GM23338 (cell line): Measurements from ENCODE around the gene MAST4. TPM values are rescaled to one million over a fixed set of nuclear protein-coding genes. Genes with fewer than 3 reads are reported as not detected.

Source experiments
- ATAC-seq: fragments of 200-7000 bp; cut with Tn5 transposase; 3 replicates; pipeline ENCODE4 v1.9.1; 2020
- DNase-seq: peaks from one replicate; pipeline ENCODE4 v3.0.0-alpha.2; 2015; ENCODE audit warnings: low spot score
- H2AFZ ChIP-seq: fragments of 200-600 bp; sonication (generic); 2 replicates; pipeline ENCODE4 v1.8.0; 2016; ENCODE audit warnings: antibody characterized with exemption, mild to moderate bottlenecking, moderate library complexity
- H3F3A ChIP-seq: fragments of 200-600 bp; sonication (generic); replicated peaks from 2 replicates; pipeline ENCODE4 v1.8.0; 2017; ENCODE audit warnings: antibody characterized with exemption, mixed run types, low read depth
- H3K27ac ChIP-seq: fragments of 200-600 bp; sonication (generic); 2 replicates; pipeline ENCODE4 v1.6.1; 2016; ENCODE audit warnings: low read depth
- H3K27me3 ChIP-seq: fragments of 200-600 bp; sonication (generic); 2 replicates; pipeline ENCODE4 v1.8.0; 2016; ENCODE audit warnings: mild to moderate bottlenecking, mixed run types, moderate library complexity; ENCODE audit not compliant: insufficient read depth
- H3K36me3 ChIP-seq: fragments of 200-600 bp; sonication (generic); 2 replicates; pipeline ENCODE4 v1.8.0; 2016; ENCODE audit warnings: mild to moderate bottlenecking; ENCODE audit not compliant: insufficient read depth
- H3K4me1 ChIP-seq: fragments of 200-600 bp; sonication (generic); 2 replicates; pipeline ENCODE4 v1.8.0; 2016; ENCODE audit warnings: mild to moderate bottlenecking, moderate library complexity; ENCODE audit not compliant: insufficient read depth
- H3K4me2 ChIP-seq: fragments of 200-600 bp; sonication (generic); 2 replicates; pipeline ENCODE4 v1.7.1; 2017; ENCODE audit warnings: mixed run types
- H3K4me3 ChIP-seq: fragments of 200-600 bp; sonication (generic); 2 replicates; pipeline ENCODE4 v1.6.1; 2016; ENCODE audit warnings: mixed run types
- H3K79me2 ChIP-seq: fragments of 200-600 bp; sonication (generic); replicated peaks from 2 replicates; pipeline ENCODE4 v1.8.0; 2017; ENCODE audit warnings: mild to moderate bottlenecking; ENCODE audit not compliant: insufficient read depth
- H3K9me2 ChIP-seq: fragments of 200-600 bp; sonication (generic); 2 replicates; pipeline ENCODE4 v1.8.0; 2017; ENCODE audit not compliant: insufficient read depth
- H4K20me1 ChIP-seq: fragments of 200-600 bp; sonication (generic); replicated peaks from 2 replicates; pipeline ENCODE4 v1.8.0; 2017; ENCODE audit warnings: mild to moderate bottlenecking; ENCODE audit not compliant: insufficient read depth
- H3K27ac Mint-ChIP-seq: 2 replicates; pipeline ENCODE4 v1.8.0; 2020; ENCODE audit warnings: inconsistent platforms, mild to moderate bottlenecking, moderate library complexity, mixed read lengths
- H3K27me3 Mint-ChIP-seq: 3 replicates; pipeline ENCODE4 v1.8.0; 2022; ENCODE audit warnings: low read depth, mild to moderate bottlenecking, moderate library complexity, mixed read lengths, inconsistent platforms; ENCODE audit not compliant: insufficient read depth, poor library complexity
- H3K36me3 Mint-ChIP-seq: 3 replicates; pipeline ENCODE4 v1.8.0; 2021; ENCODE audit warnings: low read depth, mild to moderate bottlenecking, inconsistent platforms, moderate library complexity, mixed read lengths
- H3K4me1 Mint-ChIP-seq: 3 replicates; pipeline ENCODE4 v1.8.0; 2020; ENCODE audit warnings: mild to moderate bottlenecking, inconsistent platforms, mixed read lengths
- H3K4me3 Mint-ChIP-seq: 3 replicates; pipeline ENCODE4 v1.8.0; 2021; ENCODE audit warnings: moderate library complexity, mild to moderate bottlenecking, inconsistent platforms, mixed read lengths
- H3K9me3 Mint-ChIP-seq: 3 replicates; pipeline ENCODE4 v1.8.0; 2020; ENCODE audit warnings: moderate library complexity, mild to moderate bottlenecking, inconsistent platforms, mixed read lengths
- CREB1 ChIP-seq: fragments of 250-450 bp; sonication (Bioruptor Pico); IDR thresholded peaks from 2 replicates; pipeline ENCODE4 v1.5.0; 2020; ENCODE audit warnings: low read depth, mild to moderate bottlenecking, moderate library complexity
- CTCF ChIP-seq, 2 experiments: fragments of 200-600 bp in 1 of 2; sonication (generic) in 1 of 2; conservative IDR thresholded peaks; 2 replicates each; pipeline versions ENCODE4 v1.5.1 to v1.6.1; 2016 to 2017; ENCODE audit warnings: antibody characterized with exemption in 2 of 2, low read depth in 2 of 2, mild to moderate bottlenecking in 2 of 2, moderate library complexity in 1 of 2
- ETS1 ChIP-seq: IDR thresholded peaks from 2 replicates; pipeline ENCODE4 v1.6.1; 2016; ENCODE audit warnings: antibody characterized with exemption
- EZH2 ChIP-seq: fragments of 200-600 bp; sonication (generic); IDR thresholded peaks from one replicate; pipeline ENCODE4 v1.8.0; 2017; ENCODE audit warnings: antibody characterized with exemption, mild to moderate bottlenecking, low read depth; ENCODE audit not compliant: unreplicated experiment
- EZH2phosphoT487 ChIP-seq: fragments of 200-600 bp; sonication (generic); IDR thresholded peaks from one replicate; pipeline ENCODE4 v1.8.1; 2018; ENCODE audit warnings: antibody characterized with exemption; ENCODE audit not compliant: unreplicated experiment
- JUNB ChIP-seq: IDR thresholded peaks from one replicate; pipeline ENCODE4 v1.6.1; 2016; ENCODE audit warnings: antibody characterized with exemption; ENCODE audit not compliant: unreplicated experiment
- NANOG ChIP-seq: IDR thresholded peaks from 2 replicates; pipeline ENCODE4 v1.6.1; 2016; ENCODE audit warnings: antibody characterized with exemption, borderline replicate concordance
- POLR2AphosphoS5 ChIP-seq: IDR thresholded peaks from 2 replicates; pipeline ENCODE4 v1.6.1; 2016; ENCODE audit warnings: antibody characterized with exemption, low read depth
- REST ChIP-seq: IDR thresholded peaks from one replicate; pipeline ENCODE4 v1.6.1; 2018; ENCODE audit warnings: antibody characterized with exemption; ENCODE audit not compliant: unreplicated experiment
- STAT1 ChIP-seq: IDR thresholded peaks from one replicate; pipeline ENCODE4 v1.6.1; 2016; ENCODE audit warnings: antibody characterized with exemption; ENCODE audit not compliant: unreplicated experiment
- ZNF114 ChIP-seq: fragments of 250-450 bp; sonication (Bioruptor Pico); IDR thresholded peaks from 2 replicates; pipeline ENCODE4 v1.5.0; 2020; ENCODE audit warnings: mild to moderate bottlenecking, moderate library complexity
- ZNF331 ChIP-seq: fragments of 250-450 bp; sonication (Bioruptor Pico); IDR thresholded peaks from 2 replicates; pipeline ENCODE4 v1.5.0; 2020; ENCODE audit warnings: low read depth, mild to moderate bottlenecking, moderate library complexity
- ZNF462 ChIP-seq: fragments of 250-450 bp; sonication (Bioruptor Pico); IDR thresholded peaks from 2 replicates; pipeline ENCODE4 v1.5.0; 2020; ENCODE audit warnings: mild to moderate bottlenecking, moderate library complexity
- polyA plus RNA-seq: library from polyadenylated mRNA; unstranded; fragments of >200 nt; fragmentation: Nextera tagmentation; extraction: Ambion mirVana; gene quantifications from 2 replicates; pipeline ENCODE4 v1.2.1, GENCODE V29; 2016
- total RNA-seq: library from RNA; depleted of rRNA; stranded (reverse); fragments of >200 nt; shearing (Covaris generic); gene quantifications from 2 replicates; pipeline ENCODE4 v1.2.3, GENCODE V29; 2014

MAST4 gene
- total and polyA plus RNA-seq, 2 experiments from 2014 or later, result 3.6 to 8.5 TPM

- Histone ChIP-seq H3K9me2 (no peaks in the 10 kb centered on the region), H3K4me2 (no peak overlapping the region), H3K27me3 (no peaks in the 10 kb centered on the region), H4K20me1 (no peaks in the 10 kb centered on the region), H3K79me2 (no peaks in the 10 kb centered on the region), H2AFZ (no peak overlapping the region), H3K4me1 (peaks cover 9% of the 10 kb centered on the region), H3K36me3 (no peaks in the 10 kb centered on the region), H3K27ac (no peak overlapping the region), H3F3A (no peaks in the 10 kb centered on the region), H3K4me3 (no peak overlapping the region)
- Mint-ChIP-seq H3K36me3 (no peaks in the 10 kb centered on the region), H3K27ac (no peak overlapping the region), H3K27me3 (no peaks in the 10 kb centered on the region), H3K9me3 (no peaks in the 10 kb centered on the region), H3K4me1 (peaks cover 11% of the 10 kb centered on the region), H3K4me3 (no peak overlapping the region)
- TF ChIP-seq EZH2phosphoT487 (no peak), REST (no peak), POLR2AphosphoS5 (no peak), ETS1 (no peak), CTCF (conservative IDR thresholded peaks at IDR 0.05; ENCODE audit: low read depth in 2 of 2) (no peak), ZNF331 (CRISPR knock-in tag) (no peak), CREB1 (CRISPR knock-in tag) (no peak), JUNB (no peak), ZNF462 (no peak), ZNF114 (CRISPR knock-in tag) (no peak), NANOG (no peak), STAT1 (no peak), EZH2 (no peak)
- no peak for DNase-seq
- ATAC-seq, result no peak
Measured at GRCh38 chr5:66856041-66856805, 260.0 kb downstream of the MAST4 start.
